ENCODE data around the gene ALDH1L1.

ALDH1L1 gene

DNA sequence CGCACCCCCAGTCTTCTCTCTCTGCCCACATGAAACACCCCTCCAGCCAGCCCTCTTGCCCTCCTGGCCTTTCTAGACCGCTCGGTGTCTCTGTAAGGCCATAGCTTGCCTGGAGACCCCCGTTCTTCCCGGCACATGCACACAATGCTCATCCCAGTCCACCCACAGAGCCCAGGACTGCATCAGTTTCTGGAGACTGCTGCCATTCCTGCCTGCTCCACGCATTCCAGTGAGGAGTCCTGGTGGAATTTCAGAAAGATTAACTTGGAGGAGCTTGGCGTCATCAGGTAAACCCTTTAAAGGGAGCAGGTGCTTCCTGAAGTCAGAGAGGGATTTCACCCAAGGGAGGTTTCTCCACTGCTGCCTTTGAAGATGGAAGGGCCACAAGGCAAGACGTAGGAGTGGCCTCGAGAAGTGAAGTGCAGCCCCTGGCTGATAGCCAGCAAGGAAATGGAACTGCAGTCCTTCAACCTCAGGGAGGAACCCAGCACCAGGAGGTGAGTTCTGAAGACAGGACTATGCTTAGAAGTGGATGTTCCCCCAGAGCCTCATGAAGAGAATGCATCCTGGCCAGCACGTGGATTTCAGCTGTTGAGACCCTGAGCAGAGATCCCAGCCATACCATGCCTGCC lies 115.6 kb downstream of the ALDH1L1 start:
- TF ChIP-seq CTCF (conservative IDR thresholded peaks at IDR 0.05; ENCODE audit: low read depth, low read length): no peak
- H3K36me3 ChIP-seq (ENCODE audit: insufficient read depth): no peaks in the 10 kb centered on the region
- H3K4me2 ChIP-seq: no peak overlapping the region
- H3K27ac ChIP-seq: no peak overlapping the region
- no peaks in the 10 kb centered on the region for H4K20me1 ChIP-seq (ENCODE audit: insufficient read depth)
- no peaks in the 10 kb centered on the region for H3K27me3 ChIP-seq (ENCODE audit: insufficient read depth, low read depth)
- no peak overlapping the region for H2AFZ ChIP-seq (ENCODE audit: low read depth)
- H3K4me1 ChIP-seq (ENCODE audit: low read depth, poor library complexity, severe bottlenecking): no peaks in the 10 kb centered on the region
- no peak overlapping the region for H3K9ac ChIP-seq
- no peak overlapping the region for H3K4me3 ChIP-seq (IDR thresholded peaks at IDR 0.05; ENCODE audit: insufficient read depth, low read depth, low read length)
- H3K79me2 ChIP-seq (ENCODE audit: insufficient read depth, low read depth): no peaks in the 10 kb centered on the region

GRCh38 chr3:126063358-126063965 lies 116.9 kb downstream of the ALDH1L1 start:
- H3K79me2 ChIP-seq (ENCODE audit: insufficient read depth, low read depth): no peaks in the 10 kb centered on the region
- H3K4me2 ChIP-seq: no peak overlapping the region
- TF ChIP-seq CTCF (conservative IDR thresholded peaks at IDR 0.05; ENCODE audit: low read depth, low read length): no peak

DNA sequence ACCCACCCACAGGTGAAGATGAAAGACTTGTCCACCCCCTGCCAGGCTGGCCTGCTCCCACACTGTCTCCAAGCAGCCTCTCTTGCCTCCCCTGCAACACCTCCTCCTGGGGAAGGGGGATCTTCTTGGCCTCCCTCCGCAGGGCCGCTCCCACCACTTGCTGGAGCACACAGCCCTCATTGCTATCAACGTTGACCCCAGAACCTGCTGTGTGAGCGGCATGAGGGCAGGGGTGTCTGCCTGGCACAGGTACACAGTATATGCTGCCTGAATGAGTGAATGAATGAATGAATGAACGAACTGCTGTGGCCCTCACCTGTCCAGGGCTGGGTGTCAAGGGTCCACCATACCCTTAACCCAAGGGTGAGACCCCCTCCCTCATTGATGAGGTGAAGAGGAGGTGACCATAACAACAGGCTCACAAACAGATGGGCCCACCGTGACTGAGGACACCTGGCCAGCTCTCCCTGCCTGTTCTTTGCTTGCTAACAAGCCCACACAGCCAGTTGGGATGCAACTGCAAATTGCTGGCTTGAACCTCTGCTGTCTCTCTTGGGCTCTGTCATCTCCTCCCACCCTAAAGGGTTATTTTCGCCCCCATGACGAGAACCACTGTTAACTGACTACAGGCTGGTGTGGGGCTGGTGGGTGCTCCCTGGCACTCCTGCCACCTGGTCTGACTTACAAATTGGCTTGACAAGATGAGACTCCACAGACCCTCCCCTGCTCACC lies 118.9 kb downstream of the ALDH1L1 start:
- H3K4me1 ChIP-seq (ENCODE audit: low read depth, poor library complexity, severe bottlenecking): no peaks in the 10 kb centered on the region
- H4K20me1 ChIP-seq (ENCODE audit: insufficient read depth): no peaks in the 10 kb centered on the region
- H3K9ac ChIP-seq: no peak overlapping the region
- H2AFZ ChIP-seq (ENCODE audit: low read depth): no peak overlapping the region
- H3K79me2 ChIP-seq (ENCODE audit: insufficient read depth, low read depth): no peaks in the 10 kb centered on the region
- no peak for TF ChIP-seq CTCF (conservative IDR thresholded peaks at IDR 0.05; ENCODE audit: low read depth, low read length)
- H3K27ac ChIP-seq: no peak overlapping the region
- H3K36me3 ChIP-seq (ENCODE audit: insufficient read depth): no peaks in the 10 kb centered on the region
- no peak overlapping the region for H3K4me3 ChIP-seq (IDR thresholded peaks at IDR 0.05; ENCODE audit: insufficient read depth, low read depth, low read length)
- no peaks in the 10 kb centered on the region for H3K27me3 ChIP-seq (ENCODE audit: insufficient read depth, low read depth)
- H3K4me2 ChIP-seq: no peak overlapping the region

More at GRCh38 chr3:126063358-126063965, 116.9 kb downstream of the ALDH1L1 start:
- no peaks in the 10 kb centered on the region for H3K27me3 ChIP-seq (ENCODE audit: insufficient read depth, low read depth)
- no peaks in the 10 kb centered on the region for H3K36me3 ChIP-seq (ENCODE audit: insufficient read depth)
- no peaks in the 10 kb centered on the region for H3K4me1 ChIP-seq (ENCODE audit: low read depth, poor library complexity, severe bottlenecking)
- no peaks in the 10 kb centered on the region for H4K20me1 ChIP-seq (ENCODE audit: insufficient read depth)
- H3K9ac ChIP-seq: no peak overlapping the region
- no peak overlapping the region for H2AFZ ChIP-seq (ENCODE audit: low read depth)
- H3K4me3 ChIP-seq (IDR thresholded peaks at IDR 0.05; ENCODE audit: insufficient read depth, low read depth, low read length): no peak overlapping the region
- H3K27ac ChIP-seq: no peak overlapping the region

DNA sequence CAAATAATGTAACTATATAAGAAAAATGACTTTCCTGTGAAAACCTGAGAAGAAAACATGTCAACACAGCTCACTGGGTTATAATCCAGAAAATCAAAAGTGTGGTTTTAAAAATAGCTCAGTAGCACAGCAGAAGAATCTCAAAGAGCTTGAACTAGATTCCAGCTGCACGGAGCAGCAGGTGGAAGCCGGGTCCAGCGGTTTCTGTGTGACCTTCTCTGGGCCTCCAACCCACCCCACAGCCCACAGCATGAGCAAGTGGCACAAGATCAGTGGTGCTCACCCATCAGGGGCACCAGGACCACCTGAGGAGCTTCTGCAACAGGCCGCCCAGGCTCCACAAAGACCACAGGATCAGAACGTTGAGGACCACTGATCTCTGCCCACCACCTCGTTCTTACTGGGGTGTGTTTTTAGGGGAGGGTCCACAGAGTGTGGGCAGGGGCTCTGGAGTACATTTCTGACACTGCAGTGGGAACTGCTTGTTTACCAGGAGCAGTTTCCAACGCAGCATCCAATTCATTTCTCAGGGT lies 119.7 kb downstream of the ALDH1L1 start:
- no peak overlapping the region for H3K4me2 ChIP-seq
- H3K4me3 ChIP-seq (IDR thresholded peaks at IDR 0.05; ENCODE audit: insufficient read depth, low read depth, low read length): no peak overlapping the region
- TF ChIP-seq CTCF (conservative IDR thresholded peaks at IDR 0.05; ENCODE audit: low read depth, low read length): no peak
- no peak overlapping the region for H3K9ac ChIP-seq
- no peaks in the 10 kb centered on the region for H3K36me3 ChIP-seq (ENCODE audit: insufficient read depth)
- H3K27ac ChIP-seq: no peak overlapping the region
- no peaks in the 10 kb centered on the region for H3K27me3 ChIP-seq (ENCODE audit: insufficient read depth, low read depth)
- no peaks in the 10 kb centered on the region for H3K79me2 ChIP-seq (ENCODE audit: insufficient read depth, low read depth)
- no peak overlapping the region for H2AFZ ChIP-seq (ENCODE audit: low read depth)
- no peaks in the 10 kb centered on the region for H3K4me1 ChIP-seq (ENCODE audit: low read depth, poor library complexity, severe bottlenecking)
- H4K20me1 ChIP-seq (ENCODE audit: insufficient read depth): no peaks in the 10 kb centered on the region

Data from KMS-11 (cell line).